ENCODE results near the gene PTGES2. TPM values are rescaled to one million over a fixed set of nuclear protein-coding genes. Genes with fewer than 3 reads are reported as not detected.

PTGES2 gene
- total and polyA plus RNA-seq, 2 of the 13 experiments (the other 11 are each of a cell fraction or from before 2014, with no cell fraction given): 63.7 to 79.8 TPM

GRCh38 chr9:128127990-128128835 is 684 bp upstream of the PTGES2 start (continued):
- TF ChIP-seq TFAP4 (IDR thresholded peaks at IDR 0.05; ENCODE audit: borderline replicate concordance, low read depth) (no peak; the same call in 1 of the 2 replicates), POGK (CRISPR knock-in tag; conservative IDR thresholded peaks at IDR 0.05) (no peak; the same call in none of the 2 replicates), ZNF253 (CRISPR knock-in tag; IDR thresholded peaks at IDR 0.05; ENCODE audit: borderline replicate concordance) (no peak), GMEB1 (CRISPR knock-in tag; IDR thresholded peaks at IDR 0.05; ENCODE audit: borderline replicate concordance) (peak; percentile 74), ZNF644 (CRISPR knock-in tag; IDR thresholded peaks at IDR 0.05; ENCODE audit: low read depth) (no peak), ZNF329 (CRISPR knock-in tag; IDR thresholded peaks at IDR 0.05; ENCODE audit: low read depth) (no peak), CENPBD1 (CRISPR knock-in tag; IDR thresholded peaks at IDR 0.05; ENCODE audit: borderline replicate concordance, low read depth) (no peak; the same call in 1 of the 2 replicates), GMEB2 (CRISPR knock-in tag; IDR thresholded peaks at IDR 0.05; ENCODE audit: low read depth) (peak; percentile 24; the same call in 1 of the 2 replicates), ZSCAN30 (CRISPR knock-in tag; IDR thresholded peaks at IDR 0.05) (no peak), MAFF (IDR thresholded peaks at IDR 0.05; ENCODE audit: low read depth, low read length) (no peak), ZNF761 (CRISPR knock-in tag; conservative IDR thresholded peaks at IDR 0.05) (peak; percentile 39), ZNF101 (CRISPR knock-in tag; IDR thresholded peaks at IDR 0.05; ENCODE audit: borderline replicate concordance, low read depth) (0 out of 2 replicates have a peak, but pooled peaks have one; percentile 54), SRSF1 (optimal IDR thresholded peaks at IDR 0.05; ENCODE audit: low read depth, low read length) (no peak), ZNF543 (CRISPR knock-in tag; IDR thresholded peaks at IDR 0.05) (peak; percentile 51), SKI (IDR thresholded peaks at IDR 0.05; ENCODE audit: partially characterized antibody) (no peak)
